Frontal cortex (tissue), 4 donors: ENCODE measurements around the gene GRIN2D. TPM values are rescaled to one million over a fixed set of nuclear protein-coding genes. Genes with fewer than 3 reads are reported as not detected.

Experiments used
- DNase-seq, 2 donors: peaks; one replicate each; pipeline ENCODE4 v3.0.0; 2012; ENCODE audit warnings: low spot score in 2 of 2
- FAIRE-seq: peaks from 2 replicates; lab custom pipeline; 2012; peaks lifted over from hg19 to GRCh38; lab: Jason Lieb, UNC
- total RNA-seq: library from RNA; depleted of rRNA; stranded (reverse); fragments of >200 nt; gene quantifications from one replicate; pipeline ENCODE4 v1.2.3, GENCODE V29; 2014
- donor health status: control.
- donor health status: control.
- donor health status: control.

The GRIN2D gene
- 2.9 TPM for total RNA-seq

- DNase-seq = peak in 1 of 2 donors; percentile 48
- no peak for FAIRE-seq
These were observed at the start of gene GRIN2D for GRCh38 chr19:48393559-48394330. GRIN2D (plus strand) TSS chr19:48393668; CDS start chr19:48398393, 4,725 bp downstream.

DNA sequence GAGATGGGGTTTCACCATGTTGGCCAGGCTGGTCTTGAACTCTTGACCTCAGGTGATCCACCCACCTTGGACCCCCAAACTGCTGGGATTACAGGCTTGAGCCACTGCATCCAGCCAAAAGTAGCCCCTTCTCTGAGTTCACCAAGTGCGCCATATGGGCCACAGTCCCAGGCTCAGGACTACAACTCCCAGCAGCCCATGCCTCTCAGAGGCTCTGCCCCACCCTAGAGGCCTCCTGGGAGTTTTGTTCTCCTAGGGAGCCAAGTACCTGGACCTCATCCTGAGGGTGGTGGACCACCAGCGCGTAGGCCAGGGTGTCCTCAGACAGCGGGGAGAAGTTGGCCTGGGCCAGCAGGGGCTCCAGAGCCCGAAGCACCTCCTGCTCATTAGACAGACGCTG, 48.6 kb upstream of the GRIN2D start:
- FAIRE-seq (no peak), DNase-seq (no peak)

DNA sequence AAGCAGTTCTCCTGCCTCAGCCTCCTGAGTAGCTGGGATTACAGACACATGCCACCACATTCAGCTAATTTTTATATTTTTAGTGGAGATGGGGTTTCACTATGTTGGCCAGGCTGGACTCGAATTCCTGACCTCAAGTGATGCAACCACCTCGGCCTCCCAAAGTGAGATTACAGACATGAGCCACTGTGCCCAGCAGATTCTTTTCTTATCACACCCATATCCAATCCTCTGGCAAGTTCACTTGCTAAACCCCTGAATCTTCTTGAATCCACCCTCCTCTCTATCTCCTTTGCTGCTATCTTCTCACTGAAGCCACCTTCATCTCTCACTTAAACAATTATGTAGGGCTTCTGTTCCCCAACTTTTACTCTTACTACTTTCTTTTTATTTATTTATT, 47.3 kb upstream of the GRIN2D start:
- no peak for DNase-seq
- no peak for FAIRE-seq

DNA sequence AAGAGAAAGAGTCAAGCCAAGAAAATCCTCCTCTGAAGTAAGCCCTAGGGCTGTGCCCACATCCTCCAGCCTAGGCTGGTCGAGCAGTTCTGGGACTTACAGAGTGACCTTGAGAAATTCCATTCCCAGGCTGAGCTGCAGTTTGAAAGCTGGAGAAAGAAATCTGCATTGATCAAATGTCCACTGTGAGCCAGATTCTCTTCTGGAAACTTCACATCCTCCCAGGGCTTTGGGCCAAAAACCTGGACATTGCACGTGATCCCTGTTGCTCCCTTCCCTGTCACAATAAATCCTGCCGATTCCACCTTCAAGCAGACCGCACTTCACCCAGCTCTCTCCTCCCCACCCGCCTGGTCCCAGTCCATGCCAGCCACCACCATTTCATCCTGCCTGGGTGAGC, 45.4 kb upstream of the GRIN2D start:
- FAIRE-seq (no peak), DNase-seq (no peak)

DNA sequence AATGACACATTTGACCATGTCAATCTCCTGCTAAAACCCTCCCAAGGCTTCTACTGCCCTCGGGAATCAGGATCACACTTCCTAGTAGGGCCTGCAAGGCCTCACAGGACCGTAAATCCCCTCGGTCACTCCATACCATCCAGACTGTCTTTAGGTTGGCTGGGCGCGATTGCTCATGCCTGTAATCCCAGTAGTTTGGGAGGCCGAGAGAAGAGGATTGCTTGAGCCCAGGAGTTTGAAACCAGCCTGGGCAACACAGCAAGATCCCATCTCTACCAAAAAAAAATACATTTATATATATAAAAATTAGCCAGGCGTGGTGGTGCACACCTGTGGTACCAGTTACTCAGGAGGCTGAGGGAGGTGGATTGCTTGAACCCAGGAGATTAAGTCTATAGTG, 44.7 kb upstream of the GRIN2D start:
- no peak for DNase-seq
- FAIRE-seq = no peak

GRCh38 chr19:48350856-48351255, 42.6 kb upstream of the GRIN2D start:
- no peak for FAIRE-seq
- DNase-seq = no peak

DNA sequence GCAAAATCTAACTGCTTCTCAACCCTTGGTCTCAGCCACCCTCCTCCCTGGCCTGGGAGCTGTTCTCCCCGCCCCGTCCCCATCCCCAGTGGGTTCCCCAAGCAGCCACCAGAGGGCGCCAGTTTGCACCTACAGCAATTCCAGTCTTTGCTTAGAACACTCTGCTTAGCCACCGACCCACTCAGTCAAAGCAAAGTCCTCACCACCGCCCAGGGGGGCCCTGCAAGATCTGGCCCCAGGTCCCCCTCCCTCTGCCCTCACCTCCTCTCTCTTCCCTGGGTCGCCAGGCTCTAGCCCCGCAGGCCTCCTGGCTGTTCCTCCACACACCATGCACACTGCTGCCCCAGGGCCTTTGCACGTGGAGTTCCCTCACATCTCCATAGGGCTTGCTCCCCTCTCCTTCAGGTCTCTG, 42.1 kb upstream of the GRIN2D start:
- no peak for FAIRE-seq

GRCh38 chr19:48353677-48354076, 39.8 kb upstream of the GRIN2D start:
- no peak for FAIRE-seq
- DNase-seq = no peak

More for the DNA sequence above, 42.1 kb upstream of the GRIN2D start:
- DNase-seq = peak in 1 of 2 donors; percentile 53

- no peak for FAIRE-seq
- DNase-seq = no peak
These were observed 39.0 kb upstream of the GRIN2D start for GRCh38 chr19:48354332-48354992.

DNA sequence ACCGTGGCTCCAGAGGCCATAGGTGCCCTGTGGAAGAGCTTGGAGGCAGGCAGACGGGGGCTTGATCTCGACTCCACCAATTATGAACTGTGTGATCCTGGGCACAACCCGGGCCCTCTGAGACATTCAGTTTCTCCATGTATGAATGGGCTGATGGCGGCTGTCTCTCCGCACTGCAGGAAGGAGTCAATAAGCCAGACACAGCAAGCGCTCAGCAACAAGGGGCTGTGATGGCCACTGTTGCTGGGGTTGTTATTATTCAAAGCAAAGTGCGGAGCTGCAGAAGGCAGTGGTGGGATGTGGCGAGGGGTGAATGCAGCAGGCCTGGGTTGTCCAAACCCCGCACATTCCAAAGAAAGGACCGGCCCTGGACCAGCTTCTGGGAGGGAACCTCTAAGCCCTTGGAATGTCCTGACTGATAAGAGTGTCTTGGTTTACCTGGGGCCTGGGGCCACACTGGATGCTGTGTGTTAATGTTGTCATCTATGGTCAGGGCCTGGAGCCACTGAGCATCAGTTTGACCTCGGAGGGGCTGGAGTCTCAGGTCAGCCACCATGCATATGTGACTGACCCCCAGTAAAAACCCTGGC, 38.0 kb upstream of the GRIN2D start:
- no peak for DNase-seq
- FAIRE-seq = no peak

DNA sequence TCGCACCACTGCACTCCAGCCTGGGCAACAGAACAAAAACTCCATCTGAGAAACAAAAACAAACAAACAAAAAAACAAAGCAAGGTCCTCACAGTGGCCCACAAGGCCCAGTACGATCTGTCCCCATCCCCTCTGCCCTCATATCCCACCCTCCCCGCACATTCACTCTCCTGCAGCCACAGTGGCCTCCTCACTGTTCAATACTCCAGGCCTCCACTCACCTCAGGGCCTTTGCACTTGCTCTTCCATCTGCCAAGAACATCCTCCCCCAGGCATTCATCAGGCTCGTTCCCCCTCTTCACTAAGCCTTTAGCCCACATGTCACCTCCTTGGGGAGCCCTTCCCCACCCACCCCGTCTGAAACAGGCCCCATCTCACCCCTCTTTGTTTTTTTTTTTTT, 34.3 kb upstream of the GRIN2D start:
- DNase-seq (no peak), FAIRE-seq (no peak)

- FAIRE-seq (no peak), DNase-seq (no peak)
These were observed 31.6 kb upstream of the GRIN2D start for GRCh38 chr19:48361912-48362311.

DNA sequence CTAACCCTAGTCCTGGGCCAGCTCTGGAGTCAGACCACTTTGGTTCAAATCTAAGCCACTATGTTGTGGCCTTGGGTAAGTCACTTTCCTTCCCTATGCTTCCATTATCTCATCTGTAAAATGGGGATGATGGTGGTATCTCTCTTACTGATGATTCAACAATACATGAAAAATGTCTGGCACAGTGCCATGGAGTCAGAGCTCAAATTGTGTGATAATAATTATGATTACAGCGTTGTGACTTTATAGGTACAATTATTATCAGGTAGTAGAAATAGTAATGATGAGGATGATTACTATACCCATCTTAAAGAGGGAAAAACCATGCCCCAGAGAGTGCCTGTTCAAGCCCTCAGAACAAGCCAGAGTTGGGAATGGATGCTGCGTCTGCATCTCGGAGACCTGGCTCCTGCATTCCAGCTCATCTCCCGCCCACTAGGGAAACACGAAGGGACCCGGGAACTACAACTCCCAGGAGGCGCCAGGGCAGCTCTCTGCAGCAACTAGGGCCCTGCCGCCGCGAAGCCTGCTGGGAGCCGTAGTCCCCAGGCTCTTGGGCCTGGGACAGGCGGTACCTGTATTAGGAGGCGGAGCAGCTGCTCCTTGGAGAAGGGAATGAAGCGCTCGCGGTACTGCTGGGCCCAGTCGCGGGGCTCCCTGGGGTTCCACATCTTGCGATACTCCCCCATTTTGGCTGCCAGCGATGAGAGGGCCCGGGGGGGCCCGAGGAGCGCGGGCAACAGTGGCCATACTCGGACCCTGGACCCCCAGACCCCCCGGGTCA, 30.6 kb upstream of the GRIN2D start:
- FAIRE-seq (no peak), DNase-seq (peak; percentile 86 to 90)

GRCh38 chr19:48363500-48363809, 30.0 kb upstream of the GRIN2D start:
- FAIRE-seq (no peak), DNase-seq (no peak)

- FAIRE-seq (peak; percentile 95), DNase-seq (peak; percentile 89 to 95)
These were observed 29.5 kb upstream of the GRIN2D start, which contains the start of the genes SYNGR4 and TMEM143 for GRCh38 chr19:48363810-48364597. SYNGR4 (plus strand) TSS chr19:48364367; CDS start chr19:48365843, 1,476 bp downstream. TMEM143 (minus strand) TSS chr19:48363940; CDS start chr19:48363920, 20 bp downstream.

GRCh38 chr19:48364598-48365348, 28.7 kb upstream of the GRIN2D start:
- FAIRE-seq = no peak

GRCh38 chr19:48365602-48366001, 27.9 kb upstream of the GRIN2D start:
- FAIRE-seq (no peak), DNase-seq (no peak)

More at GRCh38 chr19:48364598-48365348, 28.7 kb upstream of the GRIN2D start:
- no peak for DNase-seq

DNA sequence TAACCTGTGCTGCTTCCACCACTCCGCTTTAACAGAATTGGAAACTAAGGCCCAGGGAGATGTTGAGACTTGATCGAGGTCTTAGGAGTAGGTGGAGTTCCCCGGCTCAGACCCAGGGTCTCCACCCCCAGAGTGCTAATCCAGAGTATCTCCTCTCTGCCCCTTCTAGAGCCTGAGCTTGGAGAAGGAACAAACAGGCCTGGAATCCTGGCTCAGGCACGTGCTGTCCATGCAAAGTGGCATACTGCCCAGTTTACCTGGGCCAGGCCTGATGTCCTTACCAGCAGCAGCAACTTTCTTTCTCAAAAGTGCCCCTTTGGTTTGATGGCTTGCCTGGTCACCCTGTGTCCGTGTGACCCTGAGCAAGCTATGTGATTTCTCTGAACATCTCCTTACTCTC, 25.6 kb upstream of the GRIN2D start:
- no peak for FAIRE-seq

DNA sequence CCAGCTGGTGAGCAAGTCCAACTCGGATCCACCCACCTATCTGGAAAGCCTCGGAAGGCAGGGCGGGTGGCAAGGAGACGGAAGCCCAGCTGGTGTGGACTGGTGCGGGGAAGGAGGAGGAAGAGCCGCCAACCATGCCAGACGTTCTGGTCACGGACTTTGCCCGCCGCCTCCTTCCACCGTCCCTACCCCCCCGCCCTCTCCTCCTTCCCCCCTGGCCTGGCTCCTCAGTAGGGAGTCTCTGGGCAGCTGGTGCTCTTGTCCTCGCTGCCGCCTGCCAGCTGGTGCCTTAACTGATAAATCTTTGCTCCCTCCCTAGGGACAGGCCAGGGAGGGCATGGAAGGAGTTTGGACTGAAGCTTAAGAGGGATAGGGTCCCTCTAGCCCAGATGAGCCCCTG, 24.5 kb upstream of the GRIN2D start:
- DNase-seq (no peak), FAIRE-seq (no peak)

More for the DNA sequence above, 25.6 kb upstream of the GRIN2D start:
- DNase-seq = no peak
